Keratinocyte (primary cell): ENCODE measurements around the gene MTCP1. TPM values are rescaled to one million over a fixed set of nuclear protein-coding genes. Genes with fewer than 3 reads are reported as not detected.
A peak's percentile ranks its signal among the peaks of the same experiment; 100 is the strongest.

Source experiments
- DNase-seq: peaks from one replicate; pipeline ENCODE4 v3.0.0-alpha.2; 2011; ENCODE audit warnings: low read depth, missing footprints, low spot score
- FAIRE-seq: peaks from 2 replicates; lab custom pipeline; 2011; peaks lifted over from hg19 to GRCh38; lab: Jason Lieb, UNC
- H2AFZ ChIP-seq: 2 replicates; pipeline ENCODE4 v1.6.0; 2012; ENCODE audit warnings: low read length, control low read depth, inconsistent platforms; ENCODE audit not compliant: control insufficient read depth
- H3K27ac ChIP-seq: 2 replicates; pipeline ENCODE4 v1.5.1; 2011; ENCODE audit warnings: low read length; ENCODE audit not compliant: control insufficient read depth, insufficient read depth
- H3K27me3 ChIP-seq: 3 replicates; pipeline ENCODE4 v1.6.0; 2011; ENCODE audit warnings: low read length; ENCODE audit not compliant: control insufficient read depth, insufficient read depth; ENCODE audit errors: extremely low read depth
- H3K36me3 ChIP-seq, 2 experiments: 2 replicates in 1 of 2; 3 replicates in 1 of 2; pipeline ENCODE4 v1.5.1; 2011; ENCODE audit warnings: low read length in 2 of 2, mild to moderate bottlenecking in 1 of 2; ENCODE audit not compliant: control insufficient read depth in 2 of 2, insufficient read depth in 2 of 2; ENCODE audit errors: extremely low read depth in 1 of 2
- H3K4me1 ChIP-seq: 3 replicates; pipeline ENCODE4 v1.5.1; 2011; ENCODE audit warnings: low read length; ENCODE audit not compliant: control insufficient read depth, insufficient read depth; ENCODE audit errors: extremely low read depth
- H3K4me2 ChIP-seq: 3 replicates; pipeline ENCODE4 v1.6.0; 2011; ENCODE audit warnings: low read depth, low read length; ENCODE audit not compliant: control insufficient read depth, insufficient read depth; ENCODE audit errors: extremely low read depth
- H3K4me3 ChIP-seq, 3 experiments: fragments of 200-600 bp in 1 of 3; sonication (generic) in 1 of 3; 2 replicates in 2 of 3; 3 replicates in 1 of 3; pipeline ENCODE4 v1.5.1; 2011 to 2016; ENCODE audit warnings: low read length in 3 of 3, mild to moderate bottlenecking in 3 of 3, control low read depth in 2 of 3, inconsistent platforms in 1 of 3, low read depth in 1 of 3, mixed read lengths in 1 of 3, mixed run types in 1 of 3, moderate library complexity in 1 of 3; ENCODE audit not compliant: control insufficient read depth in 2 of 3, insufficient read depth in 2 of 3; ENCODE audit errors: extremely low read depth in 1 of 3
- H3K79me2 ChIP-seq: 2 replicates; pipeline ENCODE4 v1.6.0; 2012; ENCODE audit warnings: low read length; ENCODE audit not compliant: control insufficient read depth, insufficient read depth
- H3K9ac ChIP-seq: 3 replicates; pipeline ENCODE4 v1.6.0; 2011; ENCODE audit warnings: low read length; ENCODE audit not compliant: control insufficient read depth, insufficient read depth; ENCODE audit errors: extremely low read depth
- H3K9me1 ChIP-seq: 3 replicates; pipeline ENCODE4 v1.6.0; 2011; ENCODE audit warnings: low read length; ENCODE audit not compliant: control insufficient read depth, insufficient read depth; ENCODE audit errors: extremely low read depth
- H3K9me3 ChIP-seq: 2 replicates; pipeline ENCODE4 v1.5.1; 2012; ENCODE audit warnings: low read depth, low read length; ENCODE audit not compliant: control insufficient read depth
- H4K20me1 ChIP-seq: 3 replicates; pipeline ENCODE4 v1.6.0; 2011; ENCODE audit warnings: low read length; ENCODE audit not compliant: control insufficient read depth, insufficient read depth; ENCODE audit errors: extremely low read depth
- CTCF ChIP-seq, 3 experiments: IDR thresholded peaks in 1 of 3; conservative IDR thresholded peaks in 1 of 3; optimal IDR thresholded peaks in 1 of 3; 2 replicates in 2 of 3; 3 replicates in 1 of 3; pipeline versions ENCODE3 to v1.5.1; 2011; ENCODE audit warnings: low read length in 3 of 3, mild to moderate bottlenecking in 3 of 3, moderate library complexity in 2 of 3, control low read depth in 1 of 3, inconsistent platforms in 1 of 3; ENCODE audit not compliant: insufficient read depth in 2 of 3; ENCODE audit errors: extremely low read depth in 1 of 3
- EZH2 ChIP-seq: IDR thresholded peaks from one replicate; pipeline ENCODE4 v1.6.1; 2012; ENCODE audit warnings: inconsistent platforms, mild to moderate bottlenecking, low read length, moderate library complexity
- dilution Hi-C: fragments of 300-500 bp; cut with MboI; formaldehyde crosslinking; loops from one replicate; pipeline ENCODE4 v1.7.0; 2020; ENCODE audit warnings: low sequenced_read_pairs; ENCODE audit not compliant: extremely low pct_ligation_motif_present
- polyA plus RNA-seq, 5 experiments: library from polyadenylated mRNA; depleted of rRNA in 3 of 5; stranded (reverse) in 3 of 5; stranded (forward) in 1 of 5; unstranded in 1 of 5; fragments of >200 nt; gene quantifications; 1 replicate in 1 of 5; 2 replicates in 3 of 5; 3 replicates in 1 of 5; pipeline versions ENCODE4 v1.2.1 to v1.2.3, GENCODE V29; 2011 to 2012; ENCODE audit warnings: missing spikeins in 2 of 5, low read depth in 1 of 5, low replicate concordance in 1 of 5

MTCP1 gene
- polyA plus RNA-seq, 1 donor (not counting 4 experiments of a cell fraction or from before 2014, with no cell fraction given) = 20.2 TPM

- Histone ChIP-seq H2AFZ (peak within 1 kb of the TSS; percentile 67), H3K4me2 (peak within 1 kb of the TSS; percentile 80), H3K27me3 (no peaks in the 10 kb centered on the region), H3K79me2 (peaks cover 12% of the 10 kb centered on the region), H3K27ac (peak within 1 kb of the TSS; percentile 95), H4K20me1 (no peaks in the 10 kb centered on the region), H3K4me1 (peaks cover 5% of the 10 kb centered on the region), H3K4me3 (peak within 1 kb of the TSS; percentile 67 to 90 (median 77)), H3K9me3 (no peaks in the 10 kb centered on the region), H3K9ac (peak within 1 kb of the TSS; percentile 92), H3K36me3 (no peaks in the 10 kb centered on the region), H3K9me1 (no peaks in the 10 kb centered on the region)
- DNase-seq (peak; percentile 50), FAIRE-seq (no peak)
- TF ChIP-seq CTCF (optimal IDR thresholded peaks at IDR 0.05 in 1 of 3, IDR thresholded peaks at IDR 0.05 in 1 of 3, conservative IDR thresholded peaks at IDR 0.05 in 1 of 3; ENCODE audit: extremely low read depth in 1 of 3, insufficient read depth in 2 of 3, low read length in 3 of 3) = no peak
- TF ChIP-seq EZH2 = no peak
- dilution Hi-C loops = no loop called here
Measured at GRCh38 chrX:155026727-155027508, 44.0 kb downstream of the MTCP1 start, which contains the start of gene FUNDC2. FUNDC2 (plus strand) TSS chrX:155026844; CDS start chrX:155026939, 95 bp downstream.

DNA sequence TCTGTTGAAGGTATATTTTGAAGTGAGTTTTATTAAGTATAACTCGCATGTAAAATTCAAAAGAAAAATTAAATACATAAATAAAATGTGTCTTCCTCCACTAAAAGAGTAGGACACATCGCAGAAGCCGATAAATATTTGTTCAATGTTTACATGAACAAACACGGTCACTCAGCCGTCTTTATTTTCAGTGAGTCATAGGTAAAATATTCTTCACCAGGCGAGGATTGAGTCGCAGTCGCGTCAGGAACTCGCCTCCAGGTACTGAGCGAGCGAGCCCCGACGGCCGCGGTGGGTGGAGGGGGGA, 44.6 kb downstream of the MTCP1 start:
- Histone ChIP-seq H3K4me3 (peak overlapping the region in 2 of 3 experiments; percentile 47 to 67), H3K4me1 (peaks cover 5% of the 10 kb centered on the region), H3K27ac (peak overlapping the region; percentile 16), H3K79me2 (peaks cover 12% of the 10 kb centered on the region), H3K9ac (peak overlapping the region; percentile 92), H4K20me1 (no peaks in the 10 kb centered on the region), H3K27me3 (no peaks in the 10 kb centered on the region), H3K9me3 (no peaks in the 10 kb centered on the region), H3K9me1 (no peaks in the 10 kb centered on the region), H3K36me3 (no peaks in the 10 kb centered on the region), H2AFZ (no peak overlapping the region), H3K4me2 (no peak overlapping the region)
- FAIRE-seq (no peak), DNase-seq (no peak)
- dilution Hi-C loops = no loop called here
- no peak for TF ChIP-seq EZH2
- no peak for TF ChIP-seq CTCF (optimal IDR thresholded peaks at IDR 0.05 in 1 of 3, IDR thresholded peaks at IDR 0.05 in 1 of 3, conservative IDR thresholded peaks at IDR 0.05 in 1 of 3; ENCODE audit: extremely low read depth in 1 of 3, insufficient read depth in 2 of 3, low read length in 3 of 3)
